ENCODE results near the gene MAPK1. TPM values are rescaled to one million over a fixed set of nuclear protein-coding genes. Genes with fewer than 3 reads are reported as not detected.

Gene MAPK1
- total RNA-seq, 1 experiment from 2014 or later = 122 TPM

- in situ Hi-C loops (cut with HindIII; ENCODE audit: low pct_unique_long_range_greater_than_20kb, low sequenced_read_pairs) = no loop called here
- no peak for ATAC-seq
- no TSS peak for BruUV-seq (replicated peaks)
Measured at GRCh38 chr22:21858025-21858764, 9.2 kb downstream of the MAPK1 start.

GRCh38 chr22:21857481-21857914, 9.9 kb downstream of the MAPK1 start:
- Histone ChIP-seq H3K4me1 (ENCODE audit: control insufficient read depth, insufficient read depth, low read length) (peaks cover 14% of the 10 kb centered on the region), H3K4me3 (ENCODE audit: low read depth in 2 of 2, low read length in 2 of 2) (no peak overlapping the region), H3K9me3 (ENCODE audit: control insufficient read depth, insufficient read depth, low read depth, low read length) (no peaks in the 10 kb centered on the region), H3K36me3 (ENCODE audit: control insufficient read depth, insufficient read depth, low read length) (no peaks in the 10 kb centered on the region; the same call in 1 of the 2 replicates), H3K27me3 (ENCODE audit: control insufficient read depth, insufficient read depth, low read length) (no peaks in the 10 kb centered on the region), H3K27ac (ENCODE audit: low read length) (no peak overlapping the region)
- in situ Hi-C loops (cut with HindIII; ENCODE audit: low pct_unique_long_range_greater_than_20kb, low sequenced_read_pairs) = no loop called here
- ChIA-PET POLR2A (no interaction called here), CTCF (no interaction called here)
- DNase-seq (ENCODE audit: low read depth, low spot score) = no peak
- no peak for ATAC-seq
- TF ChIP-seq SIN3A (IDR thresholded peaks at IDR 0.05; ENCODE audit: borderline replicate concordance, insufficient read depth, low read depth, low read length) (no peak), TCF7L2 (IDR thresholded peaks at IDR 0.05; ENCODE audit: low read depth, low read length) (no peak), POLR2AphosphoS5 (IDR thresholded peaks at IDR 0.05; ENCODE audit: low read depth, low read length) (no peak), CTCF (IDR thresholded peaks at IDR 0.05) (no peak)
- TF ChIP-seq, protein P1, sequence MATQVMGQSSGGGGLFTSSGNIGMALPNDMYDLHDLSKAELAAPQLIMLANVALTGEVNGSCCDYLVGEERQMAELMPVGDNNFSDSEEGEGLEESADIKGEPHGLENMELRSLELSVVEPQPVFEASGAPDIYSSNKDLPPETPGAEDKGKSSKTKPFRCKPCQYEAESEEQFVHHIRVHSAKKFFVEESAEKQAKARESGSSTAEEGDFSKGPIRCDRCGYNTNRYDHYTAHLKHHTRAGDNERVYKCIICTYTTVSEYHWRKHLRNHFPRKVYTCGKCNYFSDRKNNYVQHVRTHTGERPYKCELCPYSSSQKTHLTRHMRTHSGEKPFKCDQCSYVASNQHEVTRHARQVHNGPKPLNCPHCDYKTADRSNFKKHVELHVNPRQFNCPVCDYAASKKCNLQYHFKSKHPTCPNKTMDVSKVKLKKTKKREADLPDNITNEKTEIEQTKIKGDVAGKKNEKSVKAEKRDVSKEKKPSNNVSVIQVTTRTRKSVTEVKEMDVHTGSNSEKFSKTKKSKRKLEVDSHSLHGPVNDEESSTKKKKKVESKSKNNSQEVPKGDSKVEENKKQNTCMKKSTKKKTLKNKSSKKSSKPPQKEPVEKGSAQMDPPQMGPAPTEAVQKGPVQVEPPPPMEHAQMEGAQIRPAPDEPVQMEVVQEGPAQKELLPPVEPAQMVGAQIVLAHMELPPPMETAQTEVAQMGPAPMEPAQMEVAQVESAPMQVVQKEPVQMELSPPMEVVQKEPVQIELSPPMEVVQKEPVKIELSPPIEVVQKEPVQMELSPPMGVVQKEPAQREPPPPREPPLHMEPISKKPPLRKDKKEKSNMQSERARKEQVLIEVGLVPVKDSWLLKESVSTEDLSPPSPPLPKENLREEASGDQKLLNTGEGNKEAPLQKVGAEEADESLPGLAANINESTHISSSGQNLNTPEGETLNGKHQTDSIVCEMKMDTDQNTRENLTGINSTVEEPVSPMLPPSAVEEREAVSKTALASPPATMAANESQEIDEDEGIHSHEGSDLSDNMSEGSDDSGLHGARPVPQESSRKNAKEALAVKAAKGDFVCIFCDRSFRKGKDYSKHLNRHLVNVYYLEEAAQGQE (IDR thresholded peaks at IDR 0.05; ENCODE audit: insufficient read depth in 1 of 2, low read depth in 2 of 2, low read length in 1 of 2) = no peak
- intact Hi-C loops (cut with micrococcal nuclease; ENCODE audit: unreplicated experiment) = no loop called here
- BruUV-seq (replicated peaks) = no TSS peak

More at GRCh38 chr22:21858025-21858764, 9.2 kb downstream of the MAPK1 start:
- TF ChIP-seq, protein P1 (IDR thresholded peaks at IDR 0.05; ENCODE audit: insufficient read depth in 1 of 2, low read depth in 2 of 2, low read length in 1 of 2) = no peak
- Histone ChIP-seq H3K27ac (ENCODE audit: low read length) (no peak overlapping the region), H3K4me1 (ENCODE audit: control insufficient read depth, insufficient read depth, low read length) (peaks cover 16% of the 10 kb centered on the region), H3K4me3 (ENCODE audit: low read depth in 2 of 2, low read length in 2 of 2) (no peak overlapping the region), H3K9me3 (ENCODE audit: control insufficient read depth, insufficient read depth, low read depth, low read length) (no peaks in the 10 kb centered on the region), H3K27me3 (ENCODE audit: control insufficient read depth, insufficient read depth, low read length) (no peaks in the 10 kb centered on the region), H3K36me3 (ENCODE audit: control insufficient read depth, insufficient read depth, low read length) (no peaks in the 10 kb centered on the region; the same call in 1 of the 2 replicates)
- POLR2A ChIA-PET = interaction anchor here (0.5 kb wide), 1 partner anchor 23 kb away, joined by 3 read pairs; no protein-coding TSS in a partner anchor
- intact Hi-C loops (cut with micrococcal nuclease; ENCODE audit: unreplicated experiment) = no loop called here
- CTCF ChIA-PET = no interaction called here
- DNase-seq (ENCODE audit: low read depth, low spot score) = no peak
